ENCODE measurements around the gene PLEKHH3. TPM values are rescaled to one million over a fixed set of nuclear protein-coding genes. Genes with fewer than 3 reads are reported as not detected.

The PLEKHH3 gene
- total and polyA plus RNA-seq, 12 donors, result 1.8 to 73.2 (median 46.6) TPM

GRCh38 chr17:42695500-42695899 lies 18.7 kb upstream of the PLEKHH3 start:
- Histone ChIP-seq H3K4me3 (no peak overlapping the region), H3K4me1 (replicated peaks in 1 of 2) (peaks cover 0 to 8% of the 10 kb centered on the region in 2 donors), H3K9me3 (replicated peaks in 1 of 3) (no peaks in the 10 kb centered on the region), H3K36me3 (replicated peaks in 1 of 2) (peaks cover 0 to 14% of the 10 kb centered on the region in 2 donors), H3K27me3 (no peaks in the 10 kb centered on the region), H3K27ac (no peak overlapping the region)
- TF ChIP-seq POLR2A (IDR thresholded peaks at IDR 0.05), result no peak
- no peak for TF ChIP-seq CTCF (IDR thresholded peaks at IDR 0.05)
- 92 to 98% (median 93%) methylated on average over 7 to 20 of the region's 20 CpGs for WGBS, 4 donors
- intact Hi-C loops (cut with DNase I), result no loop called here
- DNase-seq, result no peak

GRCh38 chr17:42694524-42694923 lies 17.7 kb upstream of the PLEKHH3 start:
- H3K27me3 ChIP-seq, result no peaks in the 10 kb centered on the region
- no peak overlapping the region for H3K27ac ChIP-seq
- DNase-seq, result no peak
- peaks cover 0 to 10% of the 10 kb centered on the region in 2 donors for H3K36me3 ChIP-seq (replicated peaks in 1 of 2)
- TF ChIP-seq POLR2A (IDR thresholded peaks at IDR 0.05) (no peak), CTCF (IDR thresholded peaks at IDR 0.05) (no peak)
- no peaks in the 10 kb centered on the region for H3K9me3 ChIP-seq (replicated peaks in 1 of 3)
- WGBS, 4 donors, result 70 to 83% (median 78%) methylated on average over 3 of the region's 3 CpGs
- H3K4me3 ChIP-seq, result no peak overlapping the region
- intact Hi-C loops (cut with DNase I), result no loop called here
- peaks cover 0 to 8% of the 10 kb centered on the region in 2 donors for H3K4me1 ChIP-seq (replicated peaks in 1 of 2)

GRCh38 chr17:42692489-42692888 lies 15.7 kb upstream of the PLEKHH3 start:
- Histone ChIP-seq H3K27me3 (no peaks in the 10 kb centered on the region), H3K27ac (no peak overlapping the region), H3K9me3 (replicated peaks in 1 of 3) (no peaks in the 10 kb centered on the region), H3K4me3 (no peak overlapping the region), H3K36me3 (replicated peaks in 1 of 2) (peaks cover 0 to 10% of the 10 kb centered on the region in 2 donors), H3K4me1 (replicated peaks in 1 of 2) (no peaks in the 10 kb centered on the region)
- WGBS, 4 donors, result 89 to 93% (median 90%) methylated on average over 5 to 11 of the region's 11 CpGs
- no peak for DNase-seq
- intact Hi-C loops (cut with DNase I), result no loop called here
- TF ChIP-seq POLR2A (IDR thresholded peaks at IDR 0.05), result no peak
- TF ChIP-seq CTCF (IDR thresholded peaks at IDR 0.05), result no peak

GRCh38 chr17:42691021-42691545 lies 14.3 kb upstream of the PLEKHH3 start:
- Histone ChIP-seq H3K36me3 (replicated peaks in 1 of 2) (peaks cover 0 to 10% of the 10 kb centered on the region in 2 donors), H3K27me3 (no peaks in the 10 kb centered on the region), H3K27ac (no peak overlapping the region), H3K9me3 (replicated peaks in 1 of 3) (no peaks in the 10 kb centered on the region), H3K4me3 (no peak overlapping the region), H3K4me1 (replicated peaks in 1 of 2) (no peaks in the 10 kb centered on the region)
- intact Hi-C loops (cut with DNase I), result no loop called here
- DNase-seq, result no peak
- 86 to 93% (median 90%) methylated on average over 6 to 12 of the region's 12 CpGs for WGBS, 4 donors
- TF ChIP-seq POLR2A (IDR thresholded peaks at IDR 0.05) (no peak), CTCF (IDR thresholded peaks at IDR 0.05) (no peak)
